Left lung (tissue), 10 donors: Measurements from ENCODE around the gene AANAT. TPM values are rescaled to one million over a fixed set of nuclear protein-coding genes. Genes with fewer than 3 reads are reported as not detected.

Experiments used
- ATAC-seq: fragments of 200-7000 bp; cut with Tn5 transposase; one replicate; pipeline ENCODE4 v1.9.1; 2020; ENCODE audit warnings: moderate library complexity
- DNase-seq, 4 donors: peaks; one replicate each; pipeline ENCODE4 v3.0.0-alpha.2; 2013 to 2020
- H3K27ac ChIP-seq, 2 donors: fragments of 200-600 bp; sonication (generic) in 1 of 2; one replicate each; pipeline versions ENCODE4 v1.5.0 to v1.8.0; 2020 to 2021
- H3K27me3 ChIP-seq, 2 donors: fragments of 200-600 bp; sonication (generic) in 1 of 2; one replicate each; pipeline versions ENCODE4 v1.5.0 to v1.8.0; 2020 to 2021
- H3K36me3 ChIP-seq, 2 donors: fragments of 200-600 bp; sonication (generic) in 1 of 2; one replicate each; pipeline versions ENCODE4 v1.5.0 to v1.8.0; 2020 to 2021
- H3K4me1 ChIP-seq, 2 donors: fragments of 200-600 bp; one replicate each; pipeline ENCODE4 v1.8.0; 2021
- H3K4me3 ChIP-seq, 2 donors: fragments of 200-600 bp; sonication (generic) in 1 of 2; one replicate each; pipeline versions ENCODE4 v1.5.0 to v1.8.0; 2020 to 2021; ENCODE audit warnings: mild to moderate bottlenecking in 1 of 2
- H3K9me3 ChIP-seq, 2 donors: fragments of 200-600 bp; sonication (generic) in 1 of 2; one replicate each; pipeline versions ENCODE4 v1.5.0 to v1.8.0; 2020 to 2021
- CTCF ChIP-seq, 2 donors: fragments of 200-600 bp; sonication (generic) in 1 of 2; IDR thresholded peaks; one replicate each; pipeline versions ENCODE4 v1.5.0 to v1.8.0; 2021; ENCODE audit warnings: antibody characterized with exemption in 2 of 2
- intact Hi-C, 2 donors: fragments of 100-400 bp; cut with DNase I; formaldehyde crosslinking; loops; one replicate each; pipeline versions ENCODE4 v1.11.2 to v1.14.2; 2022
- polyA plus RNA-seq, 6 donors: library from polyadenylated mRNA; unstranded; fragments of 120-200 nt; gene quantifications; one replicate each; pipeline ENCODE4 v1.2.1, GENCODE V29; 2013; ENCODE audit not compliant: insufficient read length in 6 of 6
- total RNA-seq, 2 donors: library from RNA; stranded (reverse); fragmentation: NEBNext Ultra II Directional; extraction: Animal tissue kit (Norgen Biotek cat#: 25700); gene quantifications; one replicate each; pipeline ENCODE4 v1.2.1, GENCODE V29; 2021
- donor health status: DM: no; HTN: yes; CAD: no.
- donor health status: DM: no; HTN: no; CAD: no.

Gene AANAT
- total and polyA plus RNA-seq, 8 donors: 0.10 to 0.23 (median 0.18) TPM; not detected in 3

DNA sequence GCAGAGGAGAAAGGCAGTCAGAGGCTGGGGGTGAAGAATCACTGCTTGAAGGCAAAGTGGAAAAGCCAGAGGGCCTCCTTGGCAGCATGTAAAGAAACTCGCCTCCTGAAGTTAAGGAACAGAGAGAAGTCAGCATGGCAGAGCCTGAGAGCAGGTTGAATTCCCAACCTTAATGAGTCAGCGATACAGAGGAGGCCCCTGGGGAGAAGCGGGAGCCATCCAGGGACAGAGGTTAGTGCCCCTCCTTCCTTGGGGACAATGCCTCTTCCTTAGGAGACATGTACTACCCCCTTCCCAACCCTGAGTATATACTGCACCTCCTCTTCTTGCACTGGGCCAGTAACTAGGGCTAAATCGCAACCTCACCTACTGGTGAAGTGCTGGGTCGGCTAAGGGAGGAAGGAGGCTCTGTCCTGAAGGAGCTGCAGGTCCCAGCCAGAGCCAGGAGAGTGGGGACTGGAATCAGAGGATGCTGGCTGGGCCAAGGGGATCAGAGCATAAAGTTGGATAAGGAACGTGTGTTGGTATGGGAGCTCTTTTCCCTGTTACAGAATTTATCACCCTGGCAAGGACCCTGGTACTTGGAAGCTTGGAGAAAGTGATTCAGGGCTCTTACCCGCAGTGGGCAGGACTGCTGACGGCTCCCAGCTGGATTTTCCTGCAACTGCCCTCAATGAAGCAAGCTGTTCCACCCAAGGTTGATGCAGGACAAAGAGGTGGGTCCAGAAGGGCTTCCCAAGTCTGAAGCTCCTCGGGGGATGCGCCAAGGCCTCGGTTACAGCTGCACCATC, 5.4 kb upstream of the AANAT start:
- no peak for TF ChIP-seq CTCF (IDR thresholded peaks at IDR 0.05)
- Histone ChIP-seq H3K9me3 (no peaks in the 10 kb centered on the region), H3K27me3 (no peaks in the 10 kb centered on the region), H3K4me1 (peaks cover 0 to 9% of the 10 kb centered on the region in 2 donors), H3K36me3 (no peaks in the 10 kb centered on the region), H3K4me3 (no peak overlapping the region), H3K27ac (no peak overlapping the region)
- no peak for DNase-seq
- intact Hi-C loops: no loop called here
- ATAC-seq: no peak

- no peak for TF ChIP-seq CTCF (IDR thresholded peaks at IDR 0.05)
- intact Hi-C loops: no loop called here
- no peak overlapping the region for H3K27ac ChIP-seq
- no peak overlapping the region for H3K4me3 ChIP-seq
- no peaks in the 10 kb centered on the region for H3K27me3 ChIP-seq
- peaks cover 0 to 9% of the 10 kb centered on the region in 2 donors for H3K4me1 ChIP-seq
- no peaks in the 10 kb centered on the region for H3K9me3 ChIP-seq
- ATAC-seq (peak; percentile 51), DNase-seq (peak in 1 of 4 donors; percentile 73)
- H3K36me3 ChIP-seq: no peaks in the 10 kb centered on the region
These were observed 4.7 kb upstream of the AANAT start for GRCh38 chr17:76462556-76463290.

- no peak overlapping the region for H3K4me3 ChIP-seq
- no peak for ATAC-seq
- intact Hi-C loops: loop anchor here in 1 of 2 donors (5.0 kb wide), 1 partner anchor 41 kb away; no protein-coding TSS in a partner anchor
These were observed 650 bp upstream of the AANAT start for GRCh38 chr17:76466775-76467130.

GRCh38 chr17:76467809-76468633, 618 bp downstream of the AANAT start:
- intact Hi-C loops: loop anchor here in 1 of 2 donors (5.0 kb wide), 1 partner anchor 39 kb away; no protein-coding TSS in a partner anchor
- Histone ChIP-seq H3K4me1 (peaks cover 0 to 9% of the 10 kb centered on the region in 2 donors), H3K27me3 (no peaks in the 10 kb centered on the region), H3K4me3 (no peak overlapping the region), H3K27ac (no peak overlapping the region), H3K9me3 (no peaks in the 10 kb centered on the region), H3K36me3 (peaks cover 0 to 44% of the 10 kb centered on the region in 2 donors)
- DNase-seq (peak in 1 of 4 donors; percentile 47), ATAC-seq (no peak)
- no peak for TF ChIP-seq CTCF (IDR thresholded peaks at IDR 0.05)

More at GRCh38 chr17:76466775-76467130, 650 bp upstream of the AANAT start:
- TF ChIP-seq CTCF (IDR thresholded peaks at IDR 0.05): no peak
- Histone ChIP-seq H3K27ac (no peak overlapping the region), H3K4me1 (peaks cover 0 to 9% of the 10 kb centered on the region in 2 donors), H3K9me3 (no peaks in the 10 kb centered on the region), H3K27me3 (no peaks in the 10 kb centered on the region), H3K36me3 (peaks cover 0 to 31% of the 10 kb centered on the region in 2 donors)
- DNase-seq: peak in 1 of 4 donors; percentile 62
